Measurements from ENCODE around the gene PDCD1LG2. TPM values are rescaled to one million over a fixed set of nuclear protein-coding genes. Genes with fewer than 3 reads are reported as not detected.
"Not testable (repeated sequence)": the region's sequence is repeated elsewhere in the genome, so short reads cannot be mapped to it uniquely, and the experiment has no call there.

Gene PDCD1LG2
- total RNA-seq, 1 experiment from 2014 or later, result not detected

DNA sequence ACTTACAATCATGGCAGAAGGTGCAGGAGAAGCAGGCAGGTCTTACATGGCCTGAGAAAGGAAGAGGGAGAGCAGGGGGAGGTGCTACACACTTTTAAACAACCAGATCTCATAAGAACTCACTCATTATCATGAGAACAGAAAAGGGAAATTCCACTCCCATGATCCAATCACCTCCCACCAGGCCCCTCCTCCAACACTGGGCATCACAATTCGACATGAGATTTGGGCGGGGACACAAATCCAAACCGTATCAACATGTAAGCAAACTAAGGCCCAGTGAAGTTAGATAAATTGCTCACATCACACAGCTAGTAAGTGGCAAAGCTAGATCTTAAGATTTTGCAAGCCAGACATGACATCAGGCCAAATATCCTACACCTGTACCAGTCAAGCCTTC lies 70.3 kb downstream of the PDCD1LG2 start:
- in situ Hi-C loops (cut with HindIII; ENCODE audit: low pct_unique_long_range_greater_than_20kb, low sequenced_read_pairs) (no loop called here), intact Hi-C loops (cut with micrococcal nuclease; ENCODE audit: unreplicated experiment) (no loop called here)
- no TSS peak for BruUV-seq (replicated peaks)
- Histone ChIP-seq H3K27ac (ENCODE audit: low read length) (no peak overlapping the region), H3K36me3 (ENCODE audit: control insufficient read depth, insufficient read depth, low read length) (no peaks in the 10 kb centered on the region), H3K4me3 (ENCODE audit: low read depth in 2 of 2, low read length in 2 of 2) (no peak overlapping the region), H3K4me1 (ENCODE audit: control insufficient read depth, insufficient read depth, low read length) (no peaks in the 10 kb centered on the region), H3K9me3 (ENCODE audit: control insufficient read depth, insufficient read depth, low read depth, low read length) (no peaks in the 10 kb centered on the region), H3K27me3 (ENCODE audit: control insufficient read depth, insufficient read depth, low read length) (no peaks in the 10 kb centered on the region)
- ATAC-seq (no peak), DNase-seq (ENCODE audit: low read depth, low spot score) (no peak)
- TF ChIP-seq TCF7L2 (IDR thresholded peaks at IDR 0.05; ENCODE audit: low read depth, low read length) (no peak), CTCF (IDR thresholded peaks at IDR 0.05) (no peak), POLR2AphosphoS5 (IDR thresholded peaks at IDR 0.05; ENCODE audit: low read depth, low read length) (no peak), SIN3A (IDR thresholded peaks at IDR 0.05; ENCODE audit: borderline replicate concordance, insufficient read depth, low read depth, low read length) (no peak)
- TF ChIP-seq, protein P1, sequence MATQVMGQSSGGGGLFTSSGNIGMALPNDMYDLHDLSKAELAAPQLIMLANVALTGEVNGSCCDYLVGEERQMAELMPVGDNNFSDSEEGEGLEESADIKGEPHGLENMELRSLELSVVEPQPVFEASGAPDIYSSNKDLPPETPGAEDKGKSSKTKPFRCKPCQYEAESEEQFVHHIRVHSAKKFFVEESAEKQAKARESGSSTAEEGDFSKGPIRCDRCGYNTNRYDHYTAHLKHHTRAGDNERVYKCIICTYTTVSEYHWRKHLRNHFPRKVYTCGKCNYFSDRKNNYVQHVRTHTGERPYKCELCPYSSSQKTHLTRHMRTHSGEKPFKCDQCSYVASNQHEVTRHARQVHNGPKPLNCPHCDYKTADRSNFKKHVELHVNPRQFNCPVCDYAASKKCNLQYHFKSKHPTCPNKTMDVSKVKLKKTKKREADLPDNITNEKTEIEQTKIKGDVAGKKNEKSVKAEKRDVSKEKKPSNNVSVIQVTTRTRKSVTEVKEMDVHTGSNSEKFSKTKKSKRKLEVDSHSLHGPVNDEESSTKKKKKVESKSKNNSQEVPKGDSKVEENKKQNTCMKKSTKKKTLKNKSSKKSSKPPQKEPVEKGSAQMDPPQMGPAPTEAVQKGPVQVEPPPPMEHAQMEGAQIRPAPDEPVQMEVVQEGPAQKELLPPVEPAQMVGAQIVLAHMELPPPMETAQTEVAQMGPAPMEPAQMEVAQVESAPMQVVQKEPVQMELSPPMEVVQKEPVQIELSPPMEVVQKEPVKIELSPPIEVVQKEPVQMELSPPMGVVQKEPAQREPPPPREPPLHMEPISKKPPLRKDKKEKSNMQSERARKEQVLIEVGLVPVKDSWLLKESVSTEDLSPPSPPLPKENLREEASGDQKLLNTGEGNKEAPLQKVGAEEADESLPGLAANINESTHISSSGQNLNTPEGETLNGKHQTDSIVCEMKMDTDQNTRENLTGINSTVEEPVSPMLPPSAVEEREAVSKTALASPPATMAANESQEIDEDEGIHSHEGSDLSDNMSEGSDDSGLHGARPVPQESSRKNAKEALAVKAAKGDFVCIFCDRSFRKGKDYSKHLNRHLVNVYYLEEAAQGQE (IDR thresholded peaks at IDR 0.05; ENCODE audit: insufficient read depth in 1 of 2, low read depth in 2 of 2, low read length in 1 of 2), result no peak
- ChIA-PET POLR2A (no interaction called here), CTCF (no interaction called here)

- BruUV-seq (replicated peaks); CTCF ChIA-PET; POLR2A ChIA-PET; ATAC-seq; DNase-seq (ENCODE audit: low read depth, low spot score); in situ Hi-C loops (cut with HindIII; ENCODE audit: low pct_unique_long_range_greater_than_20kb, low sequenced_read_pairs); H3K9me3 ChIP-seq (ENCODE audit: control insufficient read depth, insufficient read depth, low read depth, low read length); intact Hi-C loops (cut with micrococcal nuclease; ENCODE audit: unreplicated experiment); H3K4me3 ChIP-seq (ENCODE audit: low read depth in 2 of 2, low read length in 2 of 2); H3K36me3 ChIP-seq (ENCODE audit: control insufficient read depth, insufficient read depth, low read length); H3K4me1 ChIP-seq (ENCODE audit: control insufficient read depth, insufficient read depth, low read length); H3K27me3 ChIP-seq (ENCODE audit: control insufficient read depth, insufficient read depth, low read length); H3K27ac ChIP-seq (ENCODE audit: low read length): not testable (repeated sequence)
These were observed 71.4 kb downstream of the PDCD1LG2 start for GRCh38 chr9:5581706-5582105.

- in situ Hi-C loops (cut with HindIII; ENCODE audit: low pct_unique_long_range_greater_than_20kb, low sequenced_read_pairs) (no loop called here), intact Hi-C loops (cut with micrococcal nuclease; ENCODE audit: unreplicated experiment) (no loop called here)
- no peak overlapping the region for H3K4me3 ChIP-seq (ENCODE audit: low read depth in 2 of 2, low read length in 2 of 2)
- ChIA-PET CTCF (no interaction called here), POLR2A (no interaction called here)
- ATAC-seq (no peak), DNase-seq (ENCODE audit: low read depth, low spot score) (no peak)
- TF ChIP-seq SIN3A (IDR thresholded peaks at IDR 0.05; ENCODE audit: borderline replicate concordance, insufficient read depth, low read depth, low read length) (no peak), CTCF (IDR thresholded peaks at IDR 0.05) (no peak), TCF7L2 (IDR thresholded peaks at IDR 0.05; ENCODE audit: low read depth, low read length) (no peak), POLR2AphosphoS5 (IDR thresholded peaks at IDR 0.05; ENCODE audit: low read depth, low read length) (no peak)
- TF ChIP-seq, protein P1 (IDR thresholded peaks at IDR 0.05; ENCODE audit: insufficient read depth in 1 of 2, low read depth in 2 of 2, low read length in 1 of 2), result no peak
- H3K36me3 ChIP-seq (ENCODE audit: control insufficient read depth, insufficient read depth, low read length), result no peaks in the 10 kb centered on the region
- H3K27me3 ChIP-seq (ENCODE audit: control insufficient read depth, insufficient read depth, low read length), result no peaks in the 10 kb centered on the region
- no peaks in the 10 kb centered on the region for H3K4me1 ChIP-seq (ENCODE audit: control insufficient read depth, insufficient read depth, low read length)
- BruUV-seq (replicated peaks), result no TSS peak
- H3K9me3 ChIP-seq (ENCODE audit: control insufficient read depth, insufficient read depth, low read depth, low read length), result no peaks in the 10 kb centered on the region
- no peak overlapping the region for H3K27ac ChIP-seq (ENCODE audit: low read length)
These were observed 72.5 kb downstream of the PDCD1LG2 start for GRCh38 chr9:5582835-5583195.

Measured in Panc1 (cell line).